Measurements from ENCODE around the gene AP5B1. TPM values are rescaled to one million over a fixed set of nuclear protein-coding genes. Genes with fewer than 3 reads are reported as not detected.
"Not testable (repeated sequence)": the region's sequence is repeated elsewhere in the genome, so short reads cannot be mapped to it uniquely, and the experiment has no call there.

Gene AP5B1
- total RNA-seq, 1 donor from 2014 or later, result 6.1 TPM

DNA sequence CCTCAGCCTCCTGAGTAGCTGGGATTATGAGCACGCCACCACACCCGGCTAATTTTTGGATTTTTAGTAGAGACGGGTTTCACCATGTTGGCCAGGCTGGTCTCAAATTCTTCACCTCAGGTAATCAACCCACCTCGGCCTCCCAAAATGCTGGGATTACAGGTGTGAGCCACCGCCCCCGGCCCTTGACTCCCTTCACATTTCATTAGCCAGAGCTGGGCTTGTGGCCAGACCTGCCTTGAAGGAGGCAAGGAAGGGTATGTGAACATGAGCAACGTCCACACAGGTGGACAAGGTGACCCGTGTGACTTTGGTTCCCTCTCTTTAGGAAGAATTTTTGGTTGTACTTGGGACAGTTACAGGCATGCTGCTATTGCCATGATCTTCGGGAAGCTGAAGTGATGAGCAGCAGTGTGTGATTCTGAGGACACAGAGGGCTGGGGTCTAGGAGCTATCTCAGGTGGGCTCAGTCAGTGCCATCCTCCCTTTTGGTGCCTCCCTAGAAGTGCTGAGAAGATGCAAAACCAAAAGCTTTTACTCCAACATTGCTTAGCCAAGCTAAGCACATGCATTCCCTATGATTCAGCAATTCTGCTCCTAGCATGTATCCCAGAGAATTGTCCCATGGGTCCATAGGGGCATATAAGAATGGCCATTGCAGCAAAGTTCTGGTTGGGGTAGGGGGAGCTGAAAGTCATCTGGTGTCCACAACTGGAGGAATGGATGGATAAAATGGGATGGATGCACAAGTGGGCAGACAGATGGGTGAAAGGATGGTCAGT is 6.1 kb downstream of the AP5B1 start:
- DNase-seq (ENCODE audit: low read depth) (no peak), FAIRE-seq (no peak)
- Histone ChIP-seq H3K27me3 (ENCODE audit: control insufficient read depth, insufficient read depth, low read length) (no peaks in the 10 kb centered on the region), H3K36me3 (ENCODE audit: control insufficient read depth, insufficient read depth, low read length) (peaks cover 9% of the 10 kb centered on the region), H3K4me3 (ENCODE audit: low read depth, low read length) (no peak overlapping the region)
- TF ChIP-seq, protein P1, sequence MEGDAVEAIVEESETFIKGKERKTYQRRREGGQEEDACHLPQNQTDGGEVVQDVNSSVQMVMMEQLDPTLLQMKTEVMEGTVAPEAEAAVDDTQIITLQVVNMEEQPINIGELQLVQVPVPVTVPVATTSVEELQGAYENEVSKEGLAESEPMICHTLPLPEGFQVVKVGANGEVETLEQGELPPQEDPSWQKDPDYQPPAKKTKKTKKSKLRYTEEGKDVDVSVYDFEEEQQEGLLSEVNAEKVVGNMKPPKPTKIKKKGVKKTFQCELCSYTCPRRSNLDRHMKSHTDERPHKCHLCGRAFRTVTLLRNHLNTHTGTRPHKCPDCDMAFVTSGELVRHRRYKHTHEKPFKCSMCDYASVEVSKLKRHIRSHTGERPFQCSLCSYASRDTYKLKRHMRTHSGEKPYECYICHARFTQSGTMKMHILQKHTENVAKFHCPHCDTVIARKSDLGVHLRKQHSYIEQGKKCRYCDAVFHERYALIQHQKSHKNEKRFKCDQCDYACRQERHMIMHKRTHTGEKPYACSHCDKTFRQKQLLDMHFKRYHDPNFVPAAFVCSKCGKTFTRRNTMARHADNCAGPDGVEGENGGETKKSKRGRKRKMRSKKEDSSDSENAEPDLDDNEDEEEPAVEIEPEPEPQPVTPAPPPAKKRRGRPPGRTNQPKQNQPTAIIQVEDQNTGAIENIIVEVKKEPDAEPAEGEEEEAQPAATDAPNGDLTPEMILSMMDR (IDR thresholded peaks at IDR 0.05; ENCODE audit: insufficient read depth, low read length, severe bottlenecking), result no peak

DNA sequence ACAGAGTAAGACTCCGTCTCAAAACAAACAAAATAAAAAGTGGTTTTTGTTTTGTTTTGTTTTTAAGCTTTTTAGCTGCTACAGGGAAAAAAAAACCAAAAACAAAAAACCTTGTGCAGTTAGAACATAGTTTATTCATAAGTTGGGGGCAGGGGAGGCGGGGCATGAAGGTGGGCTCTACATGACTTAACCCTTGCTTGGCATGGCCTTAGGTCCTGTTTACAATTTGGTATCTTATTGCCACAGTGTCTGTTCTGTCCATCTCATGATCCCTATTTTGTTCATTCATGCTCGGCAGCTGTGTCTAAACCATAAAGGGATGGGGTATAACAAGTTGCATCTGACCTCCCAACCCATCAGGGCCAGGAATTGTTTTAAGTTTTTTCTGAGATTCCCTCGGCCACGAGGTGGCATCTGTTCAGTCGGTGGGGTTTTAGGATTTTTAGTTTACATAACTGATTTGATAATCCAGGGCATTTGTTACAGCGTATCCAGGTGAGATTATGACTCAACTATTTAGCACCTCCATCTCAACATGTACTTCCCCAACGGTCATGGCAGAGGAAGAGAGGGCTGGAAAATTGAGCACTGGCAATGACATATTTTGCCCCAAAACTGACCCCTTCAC is 6.9 kb downstream of the AP5B1 start:
- H3K4me3 ChIP-seq (ENCODE audit: low read depth, low read length), result no peak overlapping the region
- H3K36me3 ChIP-seq (ENCODE audit: control insufficient read depth, insufficient read depth, low read length), result peaks cover 6% of the 10 kb centered on the region
- TF ChIP-seq, protein P1 (IDR thresholded peaks at IDR 0.05; ENCODE audit: insufficient read depth, low read length, severe bottlenecking), result peak; percentile 14
- no peaks in the 10 kb centered on the region for H3K27me3 ChIP-seq (ENCODE audit: control insufficient read depth, insufficient read depth, low read length)
- DNase-seq (ENCODE audit: low read depth) (peak; percentile 82), FAIRE-seq (no peak)

DNA sequence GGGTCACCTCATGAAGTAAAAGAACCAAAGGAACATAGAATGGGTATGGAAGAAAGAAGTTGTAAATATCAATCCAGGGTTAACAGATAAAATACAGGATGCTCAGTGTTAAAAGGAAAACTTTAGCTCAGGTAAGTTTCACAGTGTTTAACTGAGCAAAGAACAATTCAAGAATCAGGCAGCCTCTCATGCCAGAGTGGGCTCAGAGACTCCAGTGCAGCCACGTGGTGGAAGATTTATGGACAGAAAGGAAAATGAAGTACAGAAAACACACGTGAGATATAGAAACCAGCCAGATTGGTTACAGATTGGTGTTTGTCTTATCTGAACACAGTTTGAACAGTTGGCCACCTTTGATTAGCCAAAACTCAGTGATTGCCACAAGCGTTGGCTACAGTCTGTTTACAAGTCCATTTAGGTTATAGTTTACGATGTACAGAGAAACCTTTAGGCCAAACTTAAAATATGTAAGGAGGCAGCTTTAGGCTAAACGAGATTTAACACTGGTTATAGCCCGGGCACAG is 9.1 kb downstream of the AP5B1 start:
- H3K27me3 ChIP-seq (ENCODE audit: control insufficient read depth, insufficient read depth, low read length), result no peaks in the 10 kb centered on the region
- no peak overlapping the region for H3K4me3 ChIP-seq (ENCODE audit: low read depth, low read length)
- TF ChIP-seq, protein P1 (IDR thresholded peaks at IDR 0.05; ENCODE audit: insufficient read depth, low read length, severe bottlenecking), result no peak
- H3K36me3 ChIP-seq (ENCODE audit: control insufficient read depth, insufficient read depth, low read length), result no peaks in the 10 kb centered on the region
- DNase-seq (ENCODE audit: low read depth) (no peak), FAIRE-seq (no peak)

DNA sequence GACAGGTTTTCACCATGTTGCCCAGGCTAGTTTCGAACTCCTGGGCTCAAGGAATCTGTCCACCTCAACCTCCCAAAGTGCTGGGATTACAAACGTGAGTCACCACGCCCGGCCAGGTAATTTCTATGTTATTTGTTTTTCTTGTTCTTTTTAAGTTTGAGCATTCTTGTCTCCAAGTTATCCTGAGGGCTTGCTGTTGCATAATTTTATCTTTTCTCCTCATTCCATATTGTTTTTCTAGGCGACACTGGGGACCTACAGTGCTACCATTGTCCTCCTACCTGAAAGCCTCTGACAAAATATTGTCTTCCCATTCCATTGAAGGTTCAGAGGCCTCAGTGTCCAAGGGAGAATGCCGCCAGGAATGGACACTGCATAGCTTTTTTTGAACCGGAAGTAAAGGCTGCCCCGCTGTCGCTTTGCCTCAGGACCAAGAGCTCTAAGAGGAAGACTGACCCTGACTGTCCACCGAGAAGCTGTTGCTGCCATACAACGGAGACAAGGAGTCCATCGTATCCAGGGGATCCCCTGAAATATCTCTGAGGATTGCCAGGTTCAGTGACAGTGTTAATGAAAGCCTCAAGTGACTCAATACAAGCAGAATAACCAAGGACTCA is 9.7 kb downstream of the AP5B1 start:
- Histone ChIP-seq H3K27me3 (ENCODE audit: control insufficient read depth, insufficient read depth, low read length) (no peaks in the 10 kb centered on the region), H3K36me3 (ENCODE audit: control insufficient read depth, insufficient read depth, low read length) (no peaks in the 10 kb centered on the region)
- FAIRE-seq, result no peak

DNA sequence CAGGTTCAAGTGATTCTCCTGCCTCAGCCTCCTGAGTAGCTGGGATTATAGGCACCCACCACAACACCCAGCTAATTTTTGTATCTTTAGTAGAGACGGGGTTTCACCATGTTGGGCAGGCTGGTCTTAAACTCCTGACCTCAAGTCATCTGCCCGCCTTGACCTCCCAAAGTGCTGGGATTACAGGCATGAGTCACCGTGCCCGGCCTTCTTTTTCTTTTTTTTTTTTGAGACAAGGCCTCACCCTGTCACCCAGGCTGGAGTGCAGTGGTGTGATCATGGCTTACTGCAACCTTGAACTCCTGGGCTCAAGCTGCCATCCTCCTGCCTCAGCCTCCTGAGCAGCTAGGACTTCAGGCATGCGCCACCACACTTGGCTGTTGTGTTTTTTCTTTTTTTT is 13.0 kb downstream of the AP5B1 start:
- H3K4me3 ChIP-seq (ENCODE audit: low read depth, low read length); FAIRE-seq; H3K36me3 ChIP-seq (ENCODE audit: control insufficient read depth, insufficient read depth, low read length); DNase-seq (ENCODE audit: low read depth); H3K27me3 ChIP-seq (ENCODE audit: control insufficient read depth, insufficient read depth, low read length): not testable (repeated sequence)

More for the DNA sequence above, 9.7 kb downstream of the AP5B1 start:
- H3K4me3 ChIP-seq (ENCODE audit: low read depth, low read length), result no peak overlapping the region
- DNase-seq (ENCODE audit: low read depth), result no peak
- TF ChIP-seq, protein P1 (IDR thresholded peaks at IDR 0.05; ENCODE audit: insufficient read depth, low read length, severe bottlenecking), result no peak

DNA sequence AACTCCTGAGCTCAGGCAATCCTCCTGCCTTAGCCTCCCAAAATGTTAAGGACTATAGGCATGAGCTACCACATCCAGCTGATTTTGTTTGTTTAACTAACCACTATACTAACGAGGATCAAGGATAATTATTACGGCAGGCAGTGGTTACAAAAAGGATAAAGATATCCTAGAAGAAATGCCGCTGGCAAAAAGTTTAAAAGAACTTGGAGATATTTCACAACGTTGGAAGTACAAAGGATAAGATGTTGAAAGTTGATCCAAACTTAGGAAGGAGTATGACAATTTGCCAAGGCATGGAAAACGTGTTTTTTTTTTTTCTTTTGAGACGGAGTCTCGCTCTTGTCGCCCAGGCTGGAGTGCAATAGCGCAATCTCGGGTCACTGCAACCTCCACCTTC is 13.4 kb downstream of the AP5B1 start:
- no peak for FAIRE-seq
- no peak for DNase-seq (ENCODE audit: low read depth)
- Histone ChIP-seq H3K36me3 (ENCODE audit: control insufficient read depth, insufficient read depth, low read length) (no peaks in the 10 kb centered on the region), H3K27me3 (ENCODE audit: control insufficient read depth, insufficient read depth, low read length) (no peaks in the 10 kb centered on the region), H3K4me3 (ENCODE audit: low read depth, low read length) (no peak overlapping the region)
- TF ChIP-seq, protein P1 (IDR thresholded peaks at IDR 0.05; ENCODE audit: insufficient read depth, low read length, severe bottlenecking), result no peak
